D721Med (cell line): ENCODE data around the gene TRPC6.
"Not testable (repeated sequence)": the region's sequence is repeated elsewhere in the genome, so short reads cannot be mapped to it uniquely, and the experiment has no call there.

ENCODE experiments used
- DNase-seq: peaks from one replicate; pipeline ENCODE4 v3.0.0; 2011; ENCODE audit warnings: low spot score; ENCODE audit not compliant: insufficient read length
- FAIRE-seq: peaks from 2 replicates; lab custom pipeline; 2011; peaks lifted over from hg19 to GRCh38; lab: Jason Lieb, UNC
- CTCF ChIP-seq: IDR thresholded peaks from 2 replicates; pipeline ENCODE4 v1.5.1; 2012; ENCODE audit warnings: mild to moderate bottlenecking, control low read depth; ENCODE audit not compliant: insufficient read depth; ENCODE audit errors: missing control alignments

TRPC6 gene

GRCh38 chr11:101476191-101476590, 107.6 kb downstream of the TRPC6 start:
- FAIRE-seq (no peak), DNase-seq (no peak)
- TF ChIP-seq CTCF: no peak

GRCh38 chr11:101475699-101476098, 108.1 kb downstream of the TRPC6 start:
- TF ChIP-seq CTCF: no peak
- FAIRE-seq: no peak
- DNase-seq: no peak

GRCh38 chr11:101474666-101475065, 109.1 kb downstream of the TRPC6 start:
- FAIRE-seq (no peak), DNase-seq (no peak)
- TF ChIP-seq CTCF: no peak

GRCh38 chr11:101470881-101471520, 112.8 kb downstream of the TRPC6 start:
- no peak for TF ChIP-seq CTCF
- DNase-seq (no peak), FAIRE-seq (no peak)

- TF ChIP-seq CTCF: no peak
- DNase-seq: no peak
- FAIRE-seq: no peak
These were observed 113.4 kb downstream of the TRPC6 start for GRCh38 chr11:101470419-101470818.

- FAIRE-seq (no peak), DNase-seq (no peak)
- TF ChIP-seq CTCF: no peak
These were observed 117.5 kb downstream of the TRPC6 start for GRCh38 chr11:101466352-101466751.

- not testable (repeated sequence) for DNase-seq, FAIRE-seq
These were observed 119.4 kb downstream of the TRPC6 start for GRCh38 chr11:101464388-101464787.
